Measurements from ENCODE around the gene DHRS4. TPM values are rescaled to one million over a fixed set of nuclear protein-coding genes. Genes with fewer than 3 reads are reported as not detected.

Gene DHRS4
- total and polyA plus RNA-seq, 9 of the 15 experiments (the other 6 are each of a cell fraction or from before 2014, with no cell fraction given) = 0.51 to 35.9 (median 10.1) TPM

DNA sequence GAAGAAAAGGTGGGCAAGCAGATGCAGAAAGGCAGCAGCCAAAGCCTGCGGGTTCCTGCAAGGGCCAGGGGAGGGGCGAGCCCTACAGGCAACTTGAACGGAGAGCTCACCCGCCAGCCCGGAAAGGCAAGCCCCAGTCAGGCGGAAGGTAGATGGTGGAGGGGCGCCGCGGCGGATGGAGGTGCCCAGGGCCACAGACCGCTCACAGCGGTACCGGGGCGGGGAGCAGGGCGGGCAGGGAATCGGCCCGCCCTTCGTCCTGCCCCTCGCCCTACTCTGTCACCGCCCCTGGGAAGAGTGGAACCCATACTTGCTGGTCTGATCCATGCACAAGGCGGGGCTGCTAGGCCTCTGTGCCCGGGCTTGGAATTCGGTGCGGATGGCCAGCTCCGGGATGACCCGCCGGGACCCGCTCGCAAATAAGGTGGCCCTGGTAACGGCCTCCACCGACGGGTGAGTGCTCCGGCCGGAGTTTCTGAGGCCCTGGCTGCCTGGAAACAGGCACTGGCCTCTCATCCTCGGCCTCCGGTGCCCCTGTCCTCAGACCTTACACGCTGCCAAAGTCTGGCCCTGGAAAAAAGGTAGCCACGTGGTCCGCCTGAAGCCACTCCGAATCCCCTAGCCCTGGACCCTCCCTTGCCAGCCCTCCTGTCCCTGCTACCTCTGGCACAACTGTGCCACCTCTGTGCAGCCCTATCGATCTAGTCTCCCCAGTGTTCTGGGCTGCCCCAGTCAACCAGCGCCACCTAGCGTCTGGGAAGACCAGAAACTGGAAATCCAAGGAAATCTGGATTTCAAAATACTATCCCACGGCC is at the start of gene DHRS4 (continued):
- no peak for TF ChIP-seq SNAPC5 (CRISPR knock-in tag; IDR thresholded peaks at IDR 0.05)

DNA sequence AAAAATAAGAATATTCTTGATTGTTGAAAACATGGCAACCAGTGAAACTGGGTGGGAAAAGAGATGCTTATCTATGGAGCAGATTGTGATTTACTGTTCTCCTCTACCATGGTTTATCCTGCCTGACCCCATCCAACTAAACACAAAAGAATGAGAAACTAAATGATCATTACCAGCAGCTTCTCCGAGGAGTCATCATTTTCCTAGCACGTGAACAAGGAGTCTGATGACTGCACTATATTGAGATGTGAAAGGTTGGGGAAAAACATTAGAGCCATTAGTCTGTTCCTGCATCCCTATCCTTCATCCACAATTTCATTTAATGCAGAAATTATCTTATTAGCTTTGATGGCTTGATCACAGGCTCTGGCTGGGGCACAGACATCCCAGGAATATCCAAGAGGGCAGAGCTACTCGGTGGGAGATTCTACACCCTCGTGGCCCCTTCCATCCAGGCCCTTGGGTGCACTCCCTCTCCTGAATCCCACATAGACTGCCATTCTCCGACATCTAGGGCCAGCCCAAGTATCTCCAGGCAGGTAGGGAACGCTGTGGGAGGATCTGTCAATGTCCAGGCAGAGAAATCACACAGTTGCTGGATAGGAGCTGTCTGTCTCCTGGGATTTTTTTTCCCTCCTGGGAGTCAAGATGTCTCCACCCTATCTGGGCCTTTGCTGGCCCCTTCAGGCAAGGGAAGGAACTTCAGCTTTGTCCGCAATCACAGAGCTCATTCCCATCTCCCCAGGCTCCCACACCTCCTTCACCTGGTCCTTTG is 43.3 kb upstream of the DHRS4 start:
- WGBS (ENCODE audit: insufficient coverage, low coverage, missing lambda C conversion rate) = 0% methylated on average over 6 of the region's 7 CpGs
- Histone ChIP-seq H3K9ac (ENCODE audit: insufficient read depth in 1 of 2, low read depth in 2 of 2, low read length in 2 of 2) (no peak overlapping the region), H3K9me3 (replicated peaks; ENCODE audit: control insufficient read depth, insufficient read depth, low read depth, low read length) (no peaks in the 10 kb centered on the region), H3K79me2 (ENCODE audit: control insufficient read depth, insufficient read depth, low read length) (no peaks in the 10 kb centered on the region), H3K27me3 (ENCODE audit: control insufficient read depth in 2 of 2, insufficient read depth in 2 of 2, low read length in 2 of 2) (no peaks in the 10 kb centered on the region), H3K36me3 (ENCODE audit: control insufficient read depth, insufficient read depth, low read length) (no peaks in the 10 kb centered on the region), H3K4me2 (ENCODE audit: insufficient read depth, low read length) (no peak overlapping the region), H3K9me1 (ENCODE audit: control insufficient read depth, insufficient read depth, low read length) (no peaks in the 10 kb centered on the region), H2AFZ (ENCODE audit: low read depth, low read length) (no peak overlapping the region), H3K27ac (ENCODE audit: extremely low read depth, low read depth, low read length) (no peak overlapping the region), H3K4me3 (no peak overlapping the region), H3K4me1 (replicated peaks in 1 of 2; ENCODE audit: control insufficient read depth in 2 of 2, insufficient read depth in 2 of 2, low read length in 2 of 2) (no peaks in the 10 kb centered on the region), H4K20me1 (replicated peaks; ENCODE audit: control insufficient read depth, insufficient read depth, low read length) (no peaks in the 10 kb centered on the region)
- in situ Hi-C loops (cut with MboI) (no loop called here), intact Hi-C loops (cut with micrococcal nuclease) (loop anchor here (1.0 to 10.0 kb wide), 3 partner anchors 183 to 323 kb away; partner anchors contain the start of gene DHRS2)
- DNase-seq (ENCODE audit: extremely low read depth in 1 of 4, low spot score in 3 of 4) (peak; percentile 46 to 61 (median 56)), ATAC-seq (peak; percentile 89), FAIRE-seq (peak; percentile 72)
- BruUV-seq (replicated peaks) = no TSS peak
- ChIA-PET POLR2A (interaction anchor here (0.6 kb wide), 3 partner anchors 8 to 302 kb away, joined by 3 read pairs; no protein-coding TSS in a partner anchor), CTCF (ENCODE audit: low intra/inter-chr PET ratio) (interaction anchor here (1.8 to 2.0 kb wide), 3 partner anchors 183 to 321 kb away, joined by 7 to 13 read pairs (median 13); no protein-coding TSS in a partner anchor)
- peak; percentile 56 to 75 for TF ChIP-seq RAD21 (CRISPR knock-in tag; conservative IDR thresholded peaks at IDR 0.05 in 1 of 2, IDR thresholded peaks at IDR 0.05 in 1 of 2)
- TF ChIP-seq LARP7 (IDR thresholded peaks at IDR 0.05) = no peak
- 0 out of 2 replicates have a peak, but pooled peaks have one; percentile 46 for TF ChIP-seq SMC3 (conservative IDR thresholded peaks at IDR 0.05; ENCODE audit: insufficient read depth, low read depth, low read length)
- TF ChIP-seq HDAC6 (IDR thresholded peaks at IDR 0.05; ENCODE audit: low read depth, low read length) = no peak
- TF ChIP-seq CTCF (IDR thresholded peaks at IDR 0.05 in 2 of 3, conservative IDR thresholded peaks at IDR 0.05 in 1 of 3; ENCODE audit: insufficient read depth in 2 of 3, low read depth in 1 of 3, low read length in 3 of 3) = peak; percentile 63 to 77 (median 73)
- no peak for TF ChIP-seq ZNF274 (IDR thresholded peaks at IDR 0.05; ENCODE audit: borderline replicate concordance, low read depth, low read length)
- TF ChIP-seq ZNF830 (CRISPR knock-in tag; IDR thresholded peaks at IDR 0.05) = no peak
- TF ChIP-seq DEAF1 (CRISPR knock-in tag; IDR thresholded peaks at IDR 0.05) = peak; percentile 30; the same call in 1 of the 2 replicates
- no peak for TF ChIP-seq GATAD2B (IDR thresholded peaks at IDR 0.05; ENCODE audit: borderline replicate concordance)
- TF ChIP-seq ZKSCAN3 (CRISPR knock-in tag; IDR thresholded peaks at IDR 0.05) = no peak
- no peak for TF ChIP-seq MITF (IDR thresholded peaks at IDR 0.05)
- no peak for TF ChIP-seq WHSC1 (IDR thresholded peaks at IDR 0.05; ENCODE audit: low read length)
